Caki2 (cell line): ENCODE results near the gene PIKFYVE. TPM values are rescaled to one million over a fixed set of nuclear protein-coding genes. Genes with fewer than 3 reads are reported as not detected.
"Not testable (repeated sequence)": the region's sequence is repeated elsewhere in the genome, so short reads cannot be mapped to it uniquely, and the experiment has no call there.

Source experiments
- DNase-seq: peaks from one replicate; pipeline ENCODE4 v3.0.0-alpha.2; 2015; ENCODE audit warnings: low read depth
- in situ Hi-C: cut with HindIII; loops from 2 replicates; pipeline ENCODE4 v1.10.0; 2016; ENCODE audit warnings: low sequenced_read_pairs, low pct_unique_long_range_greater_than_20kb, mixed read lengths
- total RNA-seq: library from RNA; depleted of rRNA; stranded (reverse); fragments of >200 nt; shearing (Covaris generic); gene quantifications from 2 replicates; pipeline ENCODE4 v1.2.3, GENCODE V29; 2014; ENCODE audit warnings: low replicate concordance

The PIKFYVE gene
- total RNA-seq, 1 experiment from 2014 or later, result 7.4 TPM

DNA sequence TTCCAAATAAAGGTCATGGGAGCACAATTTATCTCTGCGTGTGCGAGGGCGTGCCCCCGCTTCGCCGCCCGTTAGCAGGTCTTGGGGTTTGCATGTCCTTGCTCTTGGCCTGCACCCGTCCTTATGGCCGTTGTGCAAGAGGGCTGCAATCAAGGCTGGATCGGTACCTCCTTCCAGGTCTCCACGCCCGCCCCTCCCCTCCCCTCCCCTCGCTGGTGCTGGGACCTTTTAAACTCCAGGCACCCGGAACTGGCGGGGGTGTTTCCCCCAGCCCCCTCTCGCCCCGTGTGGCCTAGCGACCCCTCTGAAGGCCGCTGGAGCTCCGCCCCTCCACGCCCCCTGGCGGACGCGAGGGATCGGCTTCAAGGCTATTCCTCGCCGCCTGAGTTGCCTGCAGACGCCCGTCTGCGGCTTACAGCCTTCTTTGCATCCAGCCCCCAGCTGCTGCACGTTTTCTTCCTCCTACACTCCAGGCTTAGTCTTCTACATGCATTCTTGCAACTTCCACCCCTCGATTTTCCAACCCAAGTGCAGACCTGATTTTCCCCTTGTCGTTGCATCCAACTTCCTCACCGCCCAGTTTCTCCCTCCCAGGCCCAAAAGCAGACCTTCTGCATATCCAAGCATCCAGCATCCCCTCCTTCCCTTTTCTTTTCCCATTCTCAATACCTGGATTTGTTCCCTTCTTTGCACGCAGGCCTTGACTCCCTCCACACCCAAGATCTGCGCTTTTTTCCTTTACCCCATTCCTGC, 11.8 kb upstream of the PIKFYVE start:
- in situ Hi-C loops, result no loop called here
- peak; percentile 70 for DNase-seq

DNA sequence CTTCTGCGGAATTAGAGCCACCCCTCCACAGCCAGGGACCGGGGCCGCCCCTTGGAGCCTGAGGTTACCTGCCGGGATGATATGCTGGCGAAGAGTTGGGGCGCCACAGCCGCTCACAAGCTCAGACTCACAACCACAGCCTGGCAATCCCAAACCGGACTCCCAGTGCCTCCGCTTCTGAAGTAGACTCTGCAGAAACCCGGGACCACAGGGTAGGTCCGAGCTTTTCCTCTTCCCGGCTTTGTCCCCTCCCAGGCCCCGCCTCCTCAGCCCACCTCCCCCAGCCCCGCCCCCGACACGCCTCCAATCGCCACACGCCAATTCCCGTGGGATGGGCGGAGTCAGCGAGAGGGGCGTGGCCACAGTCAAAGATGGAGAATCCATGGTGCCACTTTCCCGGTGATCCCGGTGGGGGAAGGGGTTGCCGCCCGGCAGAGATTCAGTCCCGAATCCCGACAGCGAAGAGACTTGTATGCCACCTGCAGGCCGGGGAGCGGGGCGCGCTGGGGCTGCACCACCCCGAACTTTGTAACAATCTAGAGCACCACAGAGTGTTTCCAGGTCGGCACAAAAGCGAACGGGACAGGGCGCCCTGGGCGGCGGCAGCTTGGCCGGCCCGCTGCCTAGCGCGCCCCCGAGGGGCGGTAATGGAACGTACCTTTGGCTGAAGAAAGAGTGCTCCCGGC, 11.0 kb upstream of the PIKFYVE start, which contains the start of gene IDH1:
IDH1 (minus strand) TSS at position 201 of the 686 bp plus-strand sequence. CDS start 3,520 bp downstream, outside the sequence.
- DNase-seq, result peak; percentile 89
- in situ Hi-C loops, result no loop called here

DNA sequence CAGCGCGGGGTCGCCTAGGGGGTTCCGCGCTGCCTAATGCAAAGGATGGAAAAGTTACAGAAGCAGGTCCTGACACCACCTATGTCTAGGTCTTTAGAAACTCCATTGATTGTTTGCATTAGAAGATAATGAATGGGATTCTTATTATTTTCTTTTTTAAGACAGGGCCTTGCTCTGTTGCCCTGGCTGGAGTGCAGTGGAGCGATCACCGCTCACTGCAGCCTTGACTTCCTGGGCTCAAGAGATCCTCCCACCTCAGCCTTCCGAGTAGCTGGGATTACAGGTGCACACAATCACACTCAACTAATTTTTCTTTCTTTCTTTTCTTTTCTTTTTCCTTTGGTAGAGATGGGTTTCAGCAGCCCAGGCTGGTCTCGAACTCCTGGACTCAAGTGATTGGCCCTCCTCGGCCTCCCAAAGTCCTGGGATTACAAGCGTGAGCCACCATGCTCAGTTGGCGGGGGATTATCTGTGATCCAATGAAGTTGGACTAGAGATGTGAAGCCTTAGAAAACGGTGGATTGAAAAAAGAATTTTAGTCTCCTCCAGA, 10.4 kb upstream of the PIKFYVE start:
- DNase-seq, result no peak
- in situ Hi-C loops, result no loop called here

DNA sequence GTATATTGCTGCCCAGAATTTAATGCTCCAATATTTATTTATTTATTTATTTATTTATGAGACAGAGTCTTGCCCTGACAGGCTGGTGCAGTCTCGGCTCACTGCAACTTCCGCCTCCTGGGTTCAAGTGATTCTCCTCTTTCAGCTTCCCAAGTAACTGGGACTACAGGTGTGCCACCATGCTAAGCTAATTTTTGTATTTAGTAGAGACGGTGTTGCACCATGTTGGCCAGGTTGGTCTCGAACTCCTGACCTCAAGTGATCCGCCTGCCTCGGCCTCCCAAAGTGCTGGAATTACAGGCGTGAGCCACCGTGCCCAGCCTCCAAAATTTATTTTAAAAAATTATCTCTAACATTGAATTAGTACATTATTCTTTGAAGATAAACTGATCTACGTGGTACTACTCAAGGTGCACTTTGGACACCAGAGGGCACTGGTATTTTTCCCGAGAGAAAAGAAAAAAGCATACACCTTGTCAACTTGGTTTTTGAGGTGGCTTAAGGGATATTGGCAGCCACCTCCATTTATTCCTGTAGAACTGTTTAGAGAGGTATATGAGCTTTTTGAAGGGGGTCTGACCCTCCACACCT, 9.8 kb upstream of the PIKFYVE start:
- peak; percentile 19 for DNase-seq
- in situ Hi-C loops, result no loop called here

DNA sequence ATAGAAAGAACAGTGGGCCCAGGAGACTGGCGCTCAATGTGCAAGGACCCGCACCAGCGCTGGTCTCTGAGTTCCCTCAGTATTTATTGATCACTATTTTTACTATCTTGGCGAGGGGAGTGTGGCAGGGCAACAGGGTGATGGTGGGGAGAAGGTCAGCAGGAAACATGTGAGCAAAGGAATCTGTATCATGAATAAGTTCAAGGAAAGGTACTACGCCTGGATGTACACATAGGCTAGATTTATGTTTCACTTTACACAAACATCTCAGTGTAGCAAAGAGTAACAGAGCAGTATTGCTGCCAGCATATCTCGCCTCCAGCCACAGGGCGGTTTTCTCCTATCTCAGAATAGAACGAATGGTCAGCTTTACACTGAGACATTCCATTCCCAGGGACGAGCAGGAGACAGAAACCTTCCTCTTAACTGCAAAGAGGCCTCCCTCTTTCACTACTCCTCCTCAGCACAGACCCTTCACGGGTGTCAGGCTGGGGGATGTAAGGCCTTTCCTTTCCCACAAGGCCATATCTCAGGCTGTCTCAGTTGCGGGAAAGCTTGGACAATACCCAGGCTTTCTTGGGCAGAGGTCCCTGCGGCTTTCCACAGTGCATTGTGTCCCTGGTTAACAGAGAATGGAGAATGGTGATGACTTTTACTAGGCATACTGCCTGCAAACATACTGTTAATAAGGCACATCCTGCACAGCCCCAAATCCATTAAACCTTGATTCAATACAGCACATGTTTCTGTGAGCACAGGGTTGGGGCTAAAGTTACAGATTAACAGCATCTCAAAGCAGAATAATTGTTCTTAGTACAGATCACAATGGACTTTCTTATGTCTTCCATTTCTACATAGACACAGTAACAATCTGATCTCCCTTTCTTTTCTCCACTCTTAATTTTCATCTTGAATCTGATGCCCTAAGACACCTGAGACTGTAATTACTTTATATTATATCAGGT, 8.9 kb upstream of the PIKFYVE start:
- DNase-seq, in situ Hi-C loops: not testable (repeated sequence)

DNA sequence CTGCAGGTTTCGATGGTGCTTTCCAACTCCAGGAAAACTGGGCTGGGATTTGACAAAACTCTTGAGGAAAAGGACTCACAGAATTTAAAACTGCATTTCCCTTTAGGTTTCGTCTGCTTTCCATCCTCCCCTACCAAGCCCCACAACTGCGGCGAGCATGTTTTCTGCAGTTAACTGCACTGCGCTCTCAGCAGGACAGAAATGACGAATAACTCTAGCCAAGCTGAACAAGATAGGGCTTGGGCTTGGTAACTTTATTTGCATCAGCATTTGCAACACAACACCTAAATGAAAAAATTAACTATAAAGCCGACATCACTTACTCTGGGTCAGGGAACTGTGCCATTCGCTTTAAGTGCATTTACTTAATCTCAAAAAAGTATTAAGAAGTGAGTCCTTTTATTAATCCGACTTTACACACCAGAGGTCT, 669 bp upstream of the PIKFYVE start:
- DNase-seq, result no peak
- in situ Hi-C loops, result no loop called here

DNA sequence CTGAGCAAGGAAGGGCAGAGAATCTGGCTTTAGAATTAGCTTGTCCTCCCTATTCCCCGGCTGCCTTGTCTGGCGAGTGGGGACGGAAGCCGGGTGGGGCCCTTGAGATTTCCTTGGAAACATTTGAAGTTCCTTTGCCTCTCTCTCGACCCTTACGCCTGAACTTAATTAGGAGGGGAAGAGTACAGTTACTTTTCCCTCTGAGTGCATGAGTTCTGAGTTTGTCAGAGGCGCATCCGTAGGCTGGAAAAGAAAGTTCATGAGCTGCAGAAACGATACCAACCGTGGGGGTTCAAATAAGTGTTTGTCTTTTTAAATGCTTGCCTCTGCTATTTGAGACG, 468 bp downstream of the PIKFYVE start:
- DNase-seq, result no peak
- in situ Hi-C loops, result no loop called here

DNA sequence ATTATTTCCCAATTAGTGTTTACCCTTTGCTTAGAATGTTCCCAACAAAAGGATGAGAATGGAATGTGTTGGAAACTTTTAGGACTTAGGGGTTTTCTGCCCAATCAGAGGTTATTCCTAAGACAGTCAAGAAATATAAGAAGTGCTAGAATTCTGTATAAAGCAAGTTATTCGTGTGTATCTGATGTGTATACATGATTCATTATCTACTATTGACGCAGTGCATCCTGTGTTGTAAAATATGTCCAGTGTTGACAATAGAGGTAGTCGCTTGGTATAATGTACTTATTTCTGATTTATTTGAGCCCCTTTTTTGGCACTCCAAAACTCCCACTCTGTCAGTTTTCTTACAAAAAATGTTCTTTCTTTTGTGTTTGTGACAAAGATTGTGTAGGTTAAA, 881 bp downstream of the PIKFYVE start:
- no peak for DNase-seq
- in situ Hi-C loops, result no loop called here

DNA sequence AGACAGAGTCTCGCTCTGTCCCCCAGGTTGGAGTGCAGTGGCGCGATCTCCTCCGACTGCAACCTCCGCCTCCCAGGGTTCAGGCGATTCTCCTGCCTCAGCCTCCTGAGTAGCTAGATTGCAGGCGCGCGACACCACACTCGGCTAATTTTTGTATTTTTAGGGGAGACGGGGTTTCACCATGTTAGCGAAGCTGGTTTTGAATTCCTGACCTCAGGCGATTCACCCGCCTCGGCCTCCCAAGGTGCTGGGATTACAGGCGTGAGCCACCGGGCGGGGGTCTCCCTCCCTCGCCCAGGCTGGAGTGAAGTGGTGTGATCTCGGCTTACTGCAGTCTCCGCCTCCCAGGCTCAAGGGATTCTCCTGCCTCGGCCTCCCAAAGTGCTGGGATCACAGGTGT, 1.5 kb downstream of the PIKFYVE start:
- DNase-seq, in situ Hi-C loops: not testable (repeated sequence)

DNA sequence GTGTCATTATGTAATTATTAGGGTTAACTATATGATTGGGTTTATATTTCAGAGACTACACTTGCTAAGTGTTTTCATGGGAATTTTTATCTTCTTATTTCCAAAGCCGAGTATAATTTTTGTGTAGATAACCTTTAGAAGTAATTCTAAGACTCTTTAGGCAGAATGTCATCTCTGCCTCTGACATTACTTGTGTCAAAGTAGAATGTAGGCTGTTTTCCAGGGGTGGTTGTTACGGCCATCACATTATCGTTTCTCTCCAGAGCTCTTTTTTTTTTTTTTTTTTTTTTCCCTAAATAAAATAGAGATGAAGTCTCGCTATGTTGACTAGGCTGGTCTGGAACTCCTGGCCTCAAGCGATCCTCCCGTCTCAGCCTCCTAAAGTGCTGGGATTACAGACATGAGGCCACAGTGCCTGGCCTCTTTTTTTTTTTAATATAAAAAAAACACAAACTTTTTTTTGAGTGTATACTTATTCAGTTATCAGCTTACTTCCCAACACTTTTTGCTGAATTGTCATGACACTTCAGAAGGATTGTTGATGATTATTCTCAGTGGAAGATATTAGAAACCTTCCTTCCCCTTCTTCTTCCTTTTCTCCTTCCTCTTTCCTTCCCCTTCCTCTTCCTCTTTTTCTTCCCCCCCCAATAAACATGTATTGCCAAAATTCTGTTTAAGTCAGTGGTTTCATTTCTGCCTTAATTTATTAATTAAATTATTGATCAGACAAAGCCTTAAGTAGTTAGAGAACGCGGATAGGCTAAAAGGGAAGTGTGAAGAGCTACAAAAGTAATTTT, 2.3 kb downstream of the PIKFYVE start:
- in situ Hi-C loops, result no loop called here

DNA sequence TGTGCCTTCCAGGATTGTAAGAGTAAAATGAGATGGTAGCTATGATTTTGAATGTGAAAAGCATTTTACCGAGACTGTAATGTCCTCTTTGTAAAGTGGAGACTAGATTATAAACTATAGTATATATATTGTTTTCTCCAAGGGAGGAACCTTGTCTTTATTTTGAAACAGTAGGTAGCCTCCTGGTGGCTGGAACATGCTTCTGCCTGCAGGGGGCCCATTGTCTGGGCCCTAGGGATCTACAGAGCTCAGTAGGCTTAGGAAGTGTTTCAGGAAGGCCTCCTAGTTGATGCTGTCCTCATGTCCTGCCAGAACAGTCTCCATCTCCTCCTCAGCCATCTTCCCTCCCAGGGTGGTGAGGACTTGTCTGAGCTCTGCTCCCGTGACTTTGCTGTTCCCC, 3.0 kb downstream of the PIKFYVE start:
- in situ Hi-C loops, result no loop called here
- DNase-seq, result no peak

More for the DNA sequence above, 2.3 kb downstream of the PIKFYVE start:
- DNase-seq, result no peak

DNA sequence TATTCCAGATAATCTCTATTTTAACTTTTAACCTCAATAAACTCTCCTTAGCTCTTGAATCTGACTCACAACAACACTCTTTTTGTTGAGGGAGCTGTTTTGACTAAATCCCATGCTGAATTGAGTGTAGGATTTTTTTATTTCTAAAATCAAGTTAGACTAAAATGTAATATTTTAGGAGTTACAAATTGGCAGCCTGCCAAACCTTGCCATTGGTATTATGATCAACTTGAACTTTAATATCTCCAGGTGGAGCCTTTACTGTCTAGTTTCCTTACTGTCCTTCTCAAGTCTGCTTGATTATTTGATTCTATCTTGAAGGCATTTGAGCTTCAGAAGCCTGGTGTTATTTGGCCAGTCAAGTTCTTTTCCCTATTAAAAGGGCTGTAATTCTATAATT, 8.7 kb downstream of the PIKFYVE start:
- in situ Hi-C loops, result no loop called here
- no peak for DNase-seq

DNA sequence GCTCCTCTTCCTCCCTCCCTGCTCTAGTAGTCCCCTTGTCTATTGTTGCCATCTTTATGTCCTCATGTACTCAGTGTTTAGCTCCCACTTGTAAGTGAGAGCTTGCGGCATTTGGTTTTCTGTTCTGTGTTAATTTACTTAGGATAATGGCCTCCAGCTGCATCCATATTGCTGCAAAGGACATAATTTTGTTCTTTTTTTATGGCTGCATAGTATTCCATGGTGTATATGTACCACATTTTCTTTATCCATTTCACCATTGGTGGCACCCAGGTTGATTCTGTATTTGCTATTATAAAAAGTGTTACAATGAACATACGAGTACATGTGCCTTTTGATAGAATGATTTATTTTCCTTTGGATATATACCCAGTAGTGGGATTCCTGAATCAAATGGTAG, 12.5 kb downstream of the PIKFYVE start:
- no peak for DNase-seq
- in situ Hi-C loops, result no loop called here

DNA sequence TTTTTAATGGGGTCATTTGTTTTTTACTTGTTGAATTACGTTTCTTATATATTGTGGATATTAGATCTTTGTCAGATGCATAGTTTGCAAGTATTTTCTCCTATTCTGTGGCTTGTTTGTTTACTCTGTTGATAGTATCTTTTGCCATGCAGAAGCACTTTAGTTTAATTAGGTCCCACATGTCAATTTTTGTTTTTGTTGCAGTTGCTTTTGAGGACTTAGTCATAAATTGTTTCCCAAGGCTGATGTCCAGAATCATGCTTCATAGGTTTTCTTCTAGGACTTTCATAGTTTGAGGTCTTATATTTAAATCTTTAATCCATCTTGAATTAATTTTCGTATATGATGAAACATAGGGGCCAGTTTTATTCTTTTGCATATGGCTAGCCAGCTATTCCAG, 13.2 kb downstream of the PIKFYVE start:
- DNase-seq, result no peak
- in situ Hi-C loops, result no loop called here

DNA sequence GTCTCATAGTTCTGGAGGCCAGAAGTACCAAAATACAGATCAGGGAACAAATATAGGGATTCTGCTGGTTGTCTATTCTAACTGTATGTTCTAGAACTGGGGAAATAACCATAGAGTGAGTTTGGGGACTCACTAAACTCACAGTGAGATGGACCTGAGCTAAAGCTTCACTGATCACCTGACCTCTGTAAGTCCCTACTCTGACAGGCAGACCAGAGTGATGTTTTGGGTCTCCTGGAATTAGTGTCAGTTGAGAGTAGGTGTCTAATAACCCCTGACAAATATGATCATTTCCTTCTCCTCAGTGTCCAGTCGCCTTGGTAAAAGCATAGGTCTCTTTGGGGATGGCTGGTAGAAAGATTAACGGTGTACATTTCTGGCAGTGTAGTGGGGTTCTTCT, 14.2 kb downstream of the PIKFYVE start:
- no peak for DNase-seq
- in situ Hi-C loops, result no loop called here

DNA sequence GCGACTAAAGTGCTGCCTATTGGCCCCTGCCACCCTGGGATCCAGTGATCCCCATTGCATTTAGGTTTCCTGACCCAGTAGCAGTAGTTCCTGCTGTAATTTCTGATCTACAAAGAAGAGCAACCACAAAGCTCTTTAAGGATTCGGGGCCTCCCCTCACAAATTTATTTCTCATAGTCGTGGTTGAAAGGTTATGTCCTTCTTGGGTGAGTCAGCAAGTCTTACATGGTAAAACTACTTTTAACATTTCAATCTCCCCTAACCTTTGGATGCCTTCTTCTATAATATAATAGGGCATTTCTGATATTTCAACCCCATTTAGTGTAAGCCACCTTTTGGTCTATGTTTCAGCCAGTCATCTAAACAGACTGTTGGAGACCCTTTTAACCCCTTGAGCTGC, 14.9 kb downstream of the PIKFYVE start:
- in situ Hi-C loops, result no loop called here
- DNase-seq, result peak; percentile 22

DNA sequence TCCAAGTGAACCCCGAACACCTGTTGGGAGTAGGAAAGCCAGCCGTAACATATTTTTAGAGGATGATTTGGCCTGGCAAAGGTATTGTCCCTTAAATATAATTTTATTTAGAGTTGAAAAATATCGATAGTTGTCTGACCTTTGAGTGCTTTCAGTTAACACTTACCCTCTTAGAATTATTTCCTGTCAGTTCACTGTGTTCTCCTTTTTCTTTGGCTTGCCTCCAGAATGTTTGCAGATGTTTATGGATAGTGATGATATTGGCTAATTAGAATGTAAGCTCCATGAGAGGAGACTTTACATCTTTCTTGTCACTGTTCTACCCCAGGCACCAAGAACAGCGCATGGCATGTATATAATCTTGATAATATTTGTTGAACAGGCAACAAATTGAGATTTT, 19.8 kb downstream of the PIKFYVE start:
- in situ Hi-C loops, result no loop called here
- no peak for DNase-seq
